NCI-H2107 treated with DMSO at 0.1 percent for 48 hours (cell line): Measurements from ENCODE around the gene PSAT1.

ENCODE experiments used
- DNase-seq: peaks from one replicate; lab custom pipeline; 2025; ENCODE audit not compliant: unreplicated experiment; lab: John Stamatoyannopoulos, UW

Gene PSAT1

DNA sequence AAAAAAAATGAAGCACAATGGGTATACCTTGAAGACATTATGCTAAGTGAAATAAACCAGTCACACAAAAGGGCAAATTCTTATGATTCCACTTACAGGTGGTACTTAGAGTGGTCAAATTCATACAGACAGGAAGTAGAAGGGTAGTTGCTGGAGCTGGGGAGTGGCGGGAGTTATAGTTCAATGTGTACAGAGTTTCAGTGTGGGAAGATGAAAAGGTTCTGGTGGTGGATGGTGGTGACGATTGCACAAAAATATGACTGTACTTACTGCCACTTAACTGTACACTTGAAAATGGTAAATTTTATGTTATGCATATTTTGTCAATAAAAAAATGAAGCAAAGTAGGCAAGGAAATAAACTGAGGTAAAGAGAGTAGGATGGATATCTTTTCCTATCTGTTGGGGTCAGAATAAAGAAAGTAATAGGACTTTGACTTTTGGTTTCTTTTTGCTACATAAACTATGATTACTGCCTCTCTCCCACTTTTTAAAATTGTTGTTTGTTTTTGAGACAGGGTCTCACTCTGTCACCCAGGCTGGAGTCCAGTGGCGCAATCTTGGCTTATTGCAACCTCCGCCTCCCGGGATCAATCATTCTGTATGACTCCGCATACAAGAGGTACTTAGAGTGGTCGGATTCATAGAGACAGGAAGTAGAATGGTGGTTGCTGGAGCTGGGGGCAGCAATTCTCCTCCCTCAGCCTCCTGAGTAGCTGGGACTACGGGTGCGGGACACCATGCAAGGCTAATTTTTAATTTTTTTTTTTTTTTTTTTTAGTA is 4.0 kb upstream of the PSAT1 start:
- DNase-seq, result no peak

DNA sequence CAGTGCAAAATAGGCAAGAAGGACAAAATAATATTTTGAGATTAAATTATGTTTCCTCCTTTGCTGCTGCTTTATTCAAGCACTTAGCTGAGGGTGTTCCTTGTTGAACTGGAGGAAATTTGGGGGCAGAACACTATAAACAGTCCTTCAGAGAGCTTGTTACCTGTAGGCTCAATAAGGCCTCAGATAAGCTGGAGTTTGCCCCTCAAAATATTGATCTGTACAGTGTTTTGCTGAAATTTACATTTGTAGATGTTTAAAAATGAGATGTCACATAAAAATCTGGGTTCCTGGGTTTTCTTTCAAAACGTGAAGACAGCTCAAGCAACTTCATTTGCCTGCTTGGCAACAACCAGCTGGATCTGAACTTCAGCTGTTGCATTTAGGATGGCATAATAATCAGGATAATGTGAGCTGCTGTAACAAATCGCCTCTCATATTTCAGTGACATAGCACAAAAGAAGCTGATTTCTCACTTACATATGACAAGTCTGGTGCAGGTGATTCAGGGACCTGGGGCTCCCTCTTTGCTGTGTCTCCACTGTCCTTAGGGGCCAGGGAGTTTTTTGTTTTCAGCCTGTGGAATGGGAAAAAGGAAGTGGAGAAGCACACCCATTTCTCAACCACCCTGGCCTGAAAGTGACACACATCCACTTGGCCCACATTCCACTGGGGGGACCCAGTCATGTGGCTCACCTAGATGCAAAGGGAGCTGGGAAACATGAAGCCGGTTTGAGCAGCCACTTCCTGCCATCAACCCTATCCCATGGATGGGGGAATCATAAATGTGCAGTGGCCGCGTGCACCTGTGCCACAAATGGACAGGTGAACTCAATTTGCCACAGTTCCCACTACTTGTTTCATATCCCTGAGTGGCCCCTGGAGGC is 2.4 kb upstream of the PSAT1 start:
- no peak for DNase-seq

DNA sequence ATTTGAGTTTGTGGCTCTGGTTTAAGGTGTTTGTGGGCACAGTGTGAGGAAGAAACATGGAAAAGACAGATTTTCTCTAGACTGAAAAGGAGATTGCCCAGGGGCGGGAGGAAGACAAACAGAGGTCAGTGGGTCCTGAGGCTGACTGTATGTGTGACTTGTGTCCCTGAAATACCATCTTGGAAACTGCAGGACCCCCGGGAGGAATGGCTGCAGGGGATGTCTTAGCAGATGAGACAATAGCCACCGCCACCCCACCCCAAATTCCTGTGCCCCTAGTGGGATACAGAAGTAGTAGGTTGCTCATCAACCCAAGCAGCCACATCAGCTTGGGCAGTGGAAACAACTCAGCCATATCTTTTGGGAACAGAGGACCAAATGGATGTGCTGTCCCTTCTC is 1.7 kb upstream of the PSAT1 start:
- no peak for DNase-seq

DNA sequence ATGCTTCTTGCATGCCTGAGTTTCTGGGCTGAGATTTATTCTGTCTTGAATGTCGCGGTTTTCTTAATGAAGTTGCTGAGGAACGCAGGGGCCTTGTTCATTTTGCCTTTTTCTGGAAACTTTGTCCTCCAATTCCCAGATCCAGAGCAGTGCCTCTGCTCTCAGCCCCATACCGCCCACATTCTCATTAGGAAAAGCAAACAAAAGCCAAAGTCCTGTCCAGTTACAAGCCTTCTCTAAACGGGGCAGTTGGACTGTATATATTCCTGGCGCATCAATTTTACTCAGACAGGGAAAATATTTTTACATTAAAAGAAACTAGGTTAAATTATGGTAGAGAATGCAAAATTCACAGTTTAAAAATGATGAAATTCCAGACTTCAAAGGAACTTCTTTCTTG is 1.2 kb upstream of the PSAT1 start:
- DNase-seq, result no peak

DNA sequence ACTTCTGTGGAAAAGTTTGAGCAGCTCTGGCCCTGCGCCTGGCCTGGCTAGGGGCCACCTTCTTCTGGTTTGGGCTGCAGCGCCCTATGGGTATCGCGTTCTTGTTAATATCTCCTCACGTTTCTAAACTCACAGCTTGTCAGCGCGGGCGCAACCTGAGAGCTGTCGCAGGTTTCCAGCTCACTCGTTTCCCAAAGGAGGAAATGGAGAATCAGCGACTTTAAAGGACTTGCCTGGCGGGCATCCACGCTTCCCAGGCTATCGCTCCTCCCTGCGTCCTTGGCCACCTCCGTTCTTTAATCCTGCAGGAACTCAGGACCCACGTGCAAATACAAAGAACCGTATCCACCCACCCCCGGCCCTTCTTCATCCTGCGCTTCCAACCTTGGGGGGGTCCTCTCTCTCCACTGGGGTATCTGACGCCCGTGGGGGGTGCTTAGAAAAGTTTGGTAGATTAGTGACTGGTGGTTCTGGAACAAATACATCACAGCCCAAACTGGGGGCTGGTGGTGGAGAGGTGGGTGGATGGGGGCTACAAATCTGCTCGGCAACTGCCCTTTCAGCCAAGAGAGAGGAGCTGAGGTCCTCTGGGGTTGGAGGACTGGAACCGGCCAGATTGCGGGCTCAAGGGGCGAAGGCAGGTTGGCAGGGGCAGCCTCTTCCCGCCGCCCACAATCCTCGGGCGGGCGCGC is 578 bp upstream of the PSAT1 start:
- DNase-seq, result peak; percentile 49

DNA sequence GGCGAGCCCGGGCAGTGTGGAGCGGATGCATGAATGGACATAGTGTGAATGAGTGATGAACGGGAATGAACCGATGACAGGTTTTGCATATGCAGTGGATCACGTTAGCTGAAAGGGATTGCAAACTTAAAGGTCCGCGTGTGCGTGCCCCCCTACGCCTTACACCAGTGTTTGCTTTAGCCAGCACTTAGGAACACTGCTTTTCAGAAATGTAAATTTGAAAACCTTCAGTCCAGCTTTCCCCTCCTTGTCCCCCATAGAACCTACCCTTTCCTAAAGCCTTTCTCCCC is 692 bp downstream of the PSAT1 start:
- DNase-seq, result no peak

DNA sequence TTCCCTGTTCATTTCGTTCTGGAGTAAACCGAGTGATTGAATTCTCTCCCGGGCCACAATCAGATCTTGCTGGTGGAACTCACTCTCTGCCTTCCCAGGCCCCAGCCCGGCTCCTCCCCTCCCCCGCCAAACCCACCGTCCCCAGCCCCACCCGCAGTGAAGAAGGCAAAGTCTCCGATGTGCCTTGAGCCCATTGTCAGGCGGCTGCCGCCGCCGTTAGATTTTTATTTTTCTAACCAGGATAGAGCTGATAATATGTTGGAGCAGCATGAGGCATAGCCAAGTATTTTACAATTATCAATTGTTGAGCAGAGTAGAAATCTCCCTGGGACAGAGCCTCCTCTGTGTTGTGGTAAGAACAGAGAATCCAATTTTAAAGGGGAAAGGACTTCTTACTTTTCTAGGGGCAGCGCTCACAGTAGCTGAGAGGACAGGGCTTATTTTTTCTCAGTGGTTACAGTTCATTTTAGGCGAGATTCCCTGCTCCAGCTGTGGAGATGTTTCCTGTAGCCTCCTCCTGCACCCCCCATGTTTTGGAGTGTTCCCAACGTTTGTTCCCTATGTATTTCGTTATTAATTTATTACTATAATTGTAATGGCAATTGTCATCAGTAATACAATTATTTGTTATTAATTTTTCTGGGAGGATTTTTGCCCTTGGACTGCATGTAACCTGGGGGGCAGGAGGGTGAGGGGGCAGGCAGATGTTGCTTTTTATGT is 1.3 kb downstream of the PSAT1 start:
- DNase-seq, result no peak

DNA sequence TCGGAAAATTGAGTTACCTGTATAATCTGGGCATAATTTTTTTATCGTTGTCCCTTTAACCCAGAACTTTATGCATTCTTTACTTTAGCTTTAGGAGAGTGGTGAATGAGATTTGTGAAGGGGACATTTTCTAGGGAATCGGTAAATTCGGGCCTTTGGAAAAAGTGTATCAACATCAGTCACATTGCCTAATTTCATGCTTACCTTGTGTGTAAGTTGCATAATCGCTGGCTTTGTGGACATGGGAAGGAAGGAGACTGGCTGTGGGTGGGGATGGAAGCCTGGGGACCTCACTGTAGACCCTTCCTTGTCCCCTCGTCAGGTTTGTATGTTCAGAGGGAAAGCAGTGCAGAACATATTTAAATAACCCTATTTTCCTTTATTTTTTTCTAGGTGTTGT is 3.3 kb downstream of the PSAT1 start:
- no peak for DNase-seq

DNA sequence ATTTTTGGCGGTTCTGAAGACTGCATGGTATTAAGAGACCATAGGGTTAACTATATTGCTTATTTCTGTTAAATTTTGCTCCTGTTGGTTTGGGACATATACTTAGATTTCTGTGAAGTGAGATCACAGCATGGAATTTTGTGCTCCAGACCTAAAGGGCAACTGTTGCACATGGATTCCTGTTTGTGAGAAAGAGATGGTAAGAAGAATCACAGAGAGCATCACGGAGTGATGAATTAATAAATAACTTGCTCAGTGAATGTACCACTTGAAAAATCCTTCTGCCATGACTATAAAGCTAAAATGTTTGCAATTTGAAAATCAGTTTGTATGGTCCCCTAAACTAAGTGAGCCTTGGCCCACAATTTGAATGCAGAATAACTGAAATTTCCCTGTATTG is 4.5 kb downstream of the PSAT1 start:
- DNase-seq, result no peak

DNA sequence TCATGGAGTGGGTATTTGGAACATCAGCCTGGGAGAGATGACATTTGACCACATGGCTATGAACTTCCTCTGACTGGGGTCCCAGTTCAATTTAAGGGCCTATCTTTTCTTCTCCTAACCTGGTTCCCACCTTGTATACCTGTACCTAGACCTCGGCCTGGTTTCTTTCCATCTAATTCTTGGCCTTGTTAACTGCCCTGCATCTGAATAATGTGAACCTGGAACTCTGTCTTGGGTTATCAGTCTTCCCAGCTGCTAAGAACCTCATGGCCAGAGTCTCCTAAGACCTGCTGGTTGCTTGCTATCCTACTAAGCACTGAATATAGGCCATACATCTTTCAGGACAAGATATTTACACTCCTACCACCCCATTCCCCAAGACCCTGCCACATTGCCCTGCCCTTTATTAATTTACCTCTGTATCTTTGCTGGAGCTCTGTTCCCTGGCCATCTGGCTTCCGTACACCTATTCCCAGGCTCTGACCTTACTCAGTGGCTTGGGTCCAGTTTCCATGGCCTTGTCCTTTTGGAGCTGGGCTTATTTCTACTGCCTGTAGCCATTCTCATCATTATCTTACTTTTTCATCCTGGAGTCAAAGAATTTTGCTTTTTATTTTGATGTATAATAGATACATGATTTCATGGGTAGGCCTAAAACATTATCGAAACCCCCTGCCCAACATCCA is 6.6 kb downstream of the PSAT1 start:
- no peak for DNase-seq

DNA sequence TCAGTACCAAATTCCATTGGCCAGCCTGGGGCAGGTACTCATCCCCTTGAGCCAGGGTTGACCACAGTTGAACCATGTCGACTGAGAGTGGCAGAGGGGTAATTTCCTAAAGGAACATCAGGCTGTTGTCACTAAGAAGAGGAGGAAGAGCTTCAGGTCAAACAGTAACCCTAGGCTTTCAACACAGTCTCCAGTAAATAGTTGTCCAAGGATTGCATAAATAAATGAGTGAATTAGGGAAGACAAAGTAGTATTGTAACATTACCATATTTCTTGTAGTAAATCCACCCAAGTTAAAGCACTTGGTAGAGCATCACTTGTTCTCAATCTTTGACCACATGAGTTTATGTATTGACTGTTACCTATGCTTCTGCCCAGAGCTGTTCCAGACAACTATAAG is 7.4 kb downstream of the PSAT1 start:
- no peak for DNase-seq

DNA sequence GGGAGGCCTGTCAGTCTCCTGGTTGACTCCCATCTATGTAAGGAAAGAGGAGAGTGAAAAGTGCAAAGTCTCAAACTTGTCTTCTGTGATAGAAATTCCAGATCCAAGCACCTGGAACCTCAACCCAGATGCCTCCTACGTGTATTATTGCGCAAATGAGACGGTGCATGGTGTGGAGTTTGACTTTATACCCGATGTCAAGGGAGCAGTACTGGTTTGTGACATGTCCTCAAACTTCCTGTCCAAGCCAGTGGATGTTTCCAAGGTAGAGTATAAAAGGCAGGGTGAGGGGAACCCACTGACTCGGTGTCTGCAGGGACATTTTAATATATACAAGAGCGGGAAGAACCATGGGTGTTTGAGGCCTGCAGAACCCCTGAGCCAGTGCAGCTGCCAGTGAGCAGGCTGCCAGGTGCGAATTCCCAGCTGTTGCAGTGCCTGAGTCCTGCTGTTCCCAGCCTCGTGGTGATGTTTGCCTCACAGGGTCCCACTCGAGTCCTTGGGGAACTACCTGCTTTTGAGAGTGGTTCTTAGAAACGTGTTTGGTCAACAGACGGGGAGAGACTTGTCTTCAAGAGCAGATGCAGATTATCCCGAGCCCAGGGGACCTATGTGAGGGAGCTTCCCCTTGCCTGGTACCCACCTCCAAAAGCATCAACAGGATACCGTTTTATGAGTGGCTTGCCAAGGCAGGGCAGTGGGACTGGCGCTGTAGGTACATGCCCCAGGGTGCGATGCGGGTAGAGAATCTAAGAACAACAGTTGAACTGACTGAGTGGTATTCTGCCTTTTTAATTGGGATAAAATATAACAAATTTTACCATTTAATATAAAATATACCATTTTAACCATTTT is 9.5 kb downstream of the PSAT1 start:
- DNase-seq, result no peak

DNA sequence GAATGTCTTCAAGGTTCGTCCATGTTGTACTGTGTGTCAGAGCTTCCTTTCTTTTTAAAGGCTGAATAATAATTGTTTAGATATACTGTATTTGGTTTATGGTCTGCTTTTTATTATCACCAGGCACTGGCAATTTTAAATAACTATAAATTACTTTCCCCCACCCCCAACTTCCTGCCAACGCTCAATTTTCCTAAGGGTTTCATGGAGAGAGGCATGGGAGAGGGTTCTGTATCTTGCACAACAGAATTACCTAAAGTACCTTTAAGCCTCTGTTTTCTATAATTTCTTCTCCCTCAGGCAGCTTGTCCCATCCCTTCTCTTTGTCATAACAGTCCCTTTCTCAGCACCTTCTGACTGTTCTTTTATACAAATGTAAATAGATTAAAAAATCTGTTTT is 10.4 kb downstream of the PSAT1 start:
- no peak for DNase-seq

DNA sequence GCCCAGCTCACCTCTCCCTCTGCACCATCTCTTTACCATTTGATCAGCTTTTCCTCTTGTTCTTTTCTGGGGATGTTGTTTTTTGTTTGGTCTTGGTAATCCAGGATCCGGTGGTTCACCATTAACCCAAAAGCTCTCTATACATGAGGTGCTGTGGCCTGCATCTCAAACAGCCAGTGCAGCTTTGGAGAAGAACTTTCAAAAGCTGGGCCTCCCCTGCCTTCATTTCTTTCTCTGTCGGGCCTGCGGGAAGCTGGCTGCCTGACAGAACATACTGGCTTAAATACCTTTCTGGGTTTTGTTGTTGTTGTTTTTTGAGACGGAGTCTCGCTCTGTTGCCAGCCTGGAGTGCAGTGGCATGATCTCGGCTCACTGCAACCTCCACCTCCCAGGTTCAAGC is 12.1 kb downstream of the PSAT1 start:
- DNase-seq, result no peak

DNA sequence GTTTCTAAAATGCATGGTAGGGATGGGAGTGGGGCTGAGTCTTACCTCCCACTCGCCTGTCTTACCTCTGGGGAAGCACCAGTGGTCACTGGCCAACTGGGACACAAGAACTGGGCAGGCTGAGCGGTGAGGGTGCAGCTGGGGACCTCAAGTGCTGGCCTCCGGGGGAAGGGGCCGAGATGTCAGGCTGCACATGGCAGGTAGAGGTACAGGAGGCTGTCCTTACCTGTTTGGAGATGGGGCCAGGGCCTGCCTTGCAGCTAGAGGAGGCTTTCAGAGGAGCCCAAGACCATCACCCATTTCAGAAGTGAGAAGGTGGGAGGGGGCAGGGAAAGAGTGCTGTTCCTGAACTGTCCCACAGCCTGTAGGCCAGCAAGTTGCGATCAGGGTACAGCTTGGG is 14.2 kb downstream of the PSAT1 start:
- DNase-seq, result no peak

DNA sequence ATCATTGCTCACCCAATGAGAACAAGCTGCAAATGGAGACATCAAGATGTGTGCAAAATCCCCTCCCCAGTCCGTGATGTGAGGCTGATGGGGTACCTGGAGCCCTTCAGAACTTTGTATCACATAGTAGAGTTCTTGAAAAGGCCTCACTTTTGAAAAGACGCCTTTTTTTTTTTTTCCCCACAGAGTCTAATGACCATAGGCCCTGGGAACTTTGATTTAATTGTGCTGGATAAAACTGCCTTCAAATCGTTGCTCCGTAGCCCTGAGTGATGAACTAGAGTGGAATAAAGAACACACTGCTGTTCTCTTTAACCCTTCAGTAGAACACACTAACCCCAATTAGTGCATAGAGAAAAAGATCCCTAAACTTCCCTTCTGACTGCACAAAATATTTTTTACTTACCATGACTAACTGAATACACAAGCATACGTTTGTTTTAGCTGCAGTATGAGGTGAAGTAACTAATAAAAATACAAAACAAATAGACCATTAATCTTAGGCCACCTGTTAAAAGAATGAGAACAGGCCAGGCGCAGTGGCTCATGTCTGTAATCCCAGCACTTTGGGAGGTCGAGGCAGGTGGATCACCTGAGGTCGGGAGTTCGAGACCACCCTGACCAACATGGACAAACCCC is 15.1 kb downstream of the PSAT1 start:
- no peak for DNase-seq

DNA sequence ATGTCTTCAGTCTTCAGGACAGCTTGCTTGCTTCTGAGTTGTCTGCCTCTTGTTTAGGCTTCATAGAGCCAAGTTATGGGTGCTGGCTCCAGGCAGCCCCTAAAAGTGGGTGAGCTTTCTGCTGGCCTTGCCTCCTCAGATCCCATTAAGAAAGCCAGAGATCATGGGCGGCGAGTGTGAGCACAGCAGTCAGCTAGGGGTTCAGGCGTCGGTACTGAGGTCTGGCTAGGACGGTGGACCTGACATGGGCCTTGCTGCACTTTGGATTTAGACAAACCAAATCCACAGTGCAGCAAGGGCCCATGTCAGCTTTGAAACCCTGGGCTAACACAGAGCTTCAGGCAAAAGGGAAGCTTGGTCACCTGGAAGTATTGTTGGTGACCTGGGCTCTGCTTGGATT is 17.6 kb downstream of the PSAT1 start:
- no peak for DNase-seq

DNA sequence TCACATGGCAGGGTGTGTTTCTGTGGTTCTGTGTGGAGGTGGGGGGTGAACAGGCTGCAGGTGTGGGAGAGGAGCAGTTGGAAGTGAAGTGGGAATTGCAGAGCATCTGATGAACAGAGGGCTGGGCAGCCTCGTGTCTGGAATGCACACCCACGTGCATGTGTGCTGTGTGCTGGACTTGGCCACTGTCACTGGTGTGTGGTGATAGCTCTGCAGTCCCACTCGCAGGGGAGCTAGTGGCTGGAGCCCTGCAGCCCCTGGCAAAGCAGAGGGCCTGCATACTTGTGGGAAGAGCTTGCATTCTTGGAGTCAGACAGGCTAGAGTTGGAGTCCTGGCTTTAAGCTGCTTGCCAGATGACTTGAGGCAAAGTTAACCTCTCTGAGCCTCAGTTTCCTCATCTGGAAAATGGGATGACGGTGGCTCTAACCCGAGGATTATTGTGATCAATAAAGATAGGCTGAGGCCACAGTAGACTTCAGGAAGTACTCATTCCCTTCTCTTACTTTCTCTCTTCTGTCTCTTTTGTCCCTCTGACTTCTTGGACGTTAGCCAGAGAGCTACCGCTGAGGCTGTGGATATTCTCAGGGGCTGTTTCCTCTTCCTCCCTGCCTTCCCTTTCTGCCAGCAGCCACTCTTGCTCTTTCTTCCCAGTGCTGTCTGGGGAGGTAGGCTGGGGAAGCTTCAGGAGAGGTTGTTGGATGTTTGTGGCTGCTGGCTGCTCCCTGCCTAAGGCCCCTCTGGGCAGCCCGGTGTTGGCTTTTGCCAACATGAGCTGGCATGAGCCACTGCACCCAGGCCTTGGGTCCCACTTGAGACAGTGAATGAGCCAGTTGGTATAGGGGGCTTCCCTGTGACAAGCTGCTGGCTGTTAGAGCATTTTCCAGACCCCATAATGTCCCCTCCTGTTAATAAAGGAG is 18.3 kb downstream of the PSAT1 start:
- no peak for DNase-seq
